ENCODE data around the gene SAMD8. TPM values are rescaled to one million over a fixed set of nuclear protein-coding genes. Genes with fewer than 3 reads are reported as not detected.
"Not testable (repeated sequence)": the region's sequence is repeated elsewhere in the genome, so short reads cannot be mapped to it uniquely, and the experiment has no call there.

SAMD8 gene
- total RNA-seq, 1 experiment from 2014 or later = 20.2 TPM

DNA sequence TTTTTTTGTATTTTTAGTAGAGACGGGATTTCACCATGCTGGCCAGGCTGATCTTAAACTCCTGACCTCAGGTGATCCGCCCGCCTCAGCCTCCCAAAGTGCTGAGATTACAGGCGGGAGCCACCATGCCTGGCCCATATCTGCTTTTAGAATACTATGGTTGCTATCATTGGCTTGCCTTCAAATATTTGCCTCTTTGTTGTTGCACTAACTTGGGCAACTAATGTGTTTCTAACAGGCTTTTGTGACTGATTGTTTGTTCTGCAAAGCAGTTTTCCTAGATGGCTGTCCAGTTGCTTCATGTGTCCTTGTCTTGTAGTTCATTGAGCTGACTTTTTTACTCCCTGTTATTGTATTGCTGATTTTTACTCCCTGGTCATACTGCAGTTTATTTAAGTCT is 108.8 kb downstream of the SAMD8 start:
- no peak overlapping the region for H3K27ac ChIP-seq
- H3K9me3 ChIP-seq (replicated peaks) = no peaks in the 10 kb centered on the region
- no peak overlapping the region for H3K4me3 ChIP-seq
- DNase-seq = no peak
- peaks cover 14% of the 10 kb centered on the region; the same call in 1 of the 2 replicates for H3K4me1 ChIP-seq
- H3K27me3 ChIP-seq = no peaks in the 10 kb centered on the region
- H3K36me3 ChIP-seq = peaks cover 99% of the 10 kb centered on the region

DNA sequence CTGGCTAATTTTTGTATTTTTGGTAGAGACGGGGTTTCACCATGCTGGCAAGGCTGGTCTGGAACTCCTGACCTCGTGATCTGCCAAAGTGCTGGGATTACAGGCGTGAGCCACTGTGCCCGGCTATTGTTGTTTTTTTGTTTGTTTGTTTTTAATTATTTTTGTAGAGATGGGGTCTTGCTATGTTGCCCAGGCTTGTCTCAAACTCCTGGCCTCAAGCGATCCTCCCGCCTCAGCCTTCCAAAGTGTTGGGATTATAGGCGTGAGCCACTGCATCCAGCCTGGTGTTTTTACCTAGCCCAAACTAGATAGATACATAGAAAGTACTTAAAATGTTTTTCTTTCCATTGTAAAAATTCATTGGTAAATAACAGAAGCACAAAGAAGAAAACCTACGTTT is 110.0 kb downstream of the SAMD8 start:
- DNase-seq; H3K27me3 ChIP-seq; H3K4me3 ChIP-seq; H3K9me3 ChIP-seq (replicated peaks); H3K27ac ChIP-seq: not testable (repeated sequence)
- Histone ChIP-seq H3K4me1 (peaks cover 19% of the 10 kb centered on the region; the same call in 1 of the 2 replicates), H3K36me3 (peaks cover 93% of the 10 kb centered on the region)

DNA sequence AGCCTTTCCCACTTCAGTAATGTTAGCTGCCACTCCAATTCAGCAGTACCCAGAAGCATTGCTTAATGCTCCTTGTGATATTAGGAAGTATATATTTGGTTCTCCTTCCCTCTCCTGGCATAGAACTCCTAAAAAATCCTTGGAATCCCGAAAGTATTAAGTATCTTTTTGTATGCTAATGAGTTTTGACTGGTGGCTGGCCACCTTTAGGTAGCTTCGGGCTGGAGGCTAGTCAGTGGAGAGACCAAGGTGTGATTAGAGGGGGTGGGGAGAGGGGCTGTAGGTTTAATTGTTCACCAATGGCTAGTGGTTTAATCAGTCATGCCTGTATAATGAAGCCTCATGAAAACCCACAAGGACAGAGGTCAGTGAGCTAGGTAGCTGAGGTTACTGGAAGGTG is 112.1 kb downstream of the SAMD8 start:
- no peaks in the 10 kb centered on the region for H3K27me3 ChIP-seq
- peaks cover 19% of the 10 kb centered on the region; the same call in 1 of the 2 replicates for H3K4me1 ChIP-seq
- DNase-seq = no peak
- H3K4me3 ChIP-seq = no peak overlapping the region
- no peak overlapping the region for H3K27ac ChIP-seq
- H3K9me3 ChIP-seq (replicated peaks) = no peaks in the 10 kb centered on the region
- peaks cover 85% of the 10 kb centered on the region for H3K36me3 ChIP-seq

DNA sequence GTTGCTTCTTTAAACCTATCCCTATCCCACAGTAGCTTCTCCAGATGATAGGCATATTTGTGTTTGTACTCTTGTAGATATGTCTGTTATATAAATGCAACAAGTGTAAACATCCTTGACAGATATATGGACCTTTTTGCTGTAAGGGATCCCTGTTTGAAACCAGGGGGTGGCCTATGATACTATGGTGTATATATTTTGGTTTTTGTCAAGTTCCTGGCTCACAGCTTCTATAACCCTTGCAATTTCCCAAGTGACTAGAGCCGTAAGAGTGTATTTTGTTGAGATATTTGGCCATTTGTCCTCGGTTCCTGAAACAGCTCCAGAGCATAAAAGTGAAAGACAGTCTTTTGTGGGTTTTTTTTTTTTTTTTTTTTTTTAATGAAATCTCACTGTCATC is 114.6 kb downstream of the SAMD8 start:
- Histone ChIP-seq H3K27me3 (no peaks in the 10 kb centered on the region), H3K27ac (no peak overlapping the region), H3K36me3 (peaks cover 80% of the 10 kb centered on the region), H3K9me3 (replicated peaks) (no peaks in the 10 kb centered on the region), H3K4me1 (peaks cover 19% of the 10 kb centered on the region; the same call in 1 of the 2 replicates), H3K4me3 (no peak overlapping the region)
- no peak for DNase-seq

DNA sequence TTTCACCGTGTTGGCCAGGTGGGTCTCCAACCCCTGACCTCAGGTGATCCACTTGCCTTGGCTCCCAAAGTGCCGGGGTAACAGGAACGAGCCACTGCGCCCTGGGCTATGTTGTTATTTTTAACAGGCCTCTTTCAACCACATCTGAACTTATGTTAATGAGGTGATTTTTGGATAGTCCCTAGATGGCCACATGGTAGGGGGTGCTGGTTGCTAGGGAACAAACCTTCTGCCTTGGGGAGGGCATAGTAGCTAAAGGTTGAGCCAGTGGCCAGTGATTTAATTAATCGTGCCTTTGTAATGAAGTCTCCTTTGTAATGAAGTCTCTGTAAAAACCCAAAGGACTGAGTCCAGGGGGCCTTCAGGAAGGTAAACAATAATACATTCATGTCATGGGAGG is 115.2 kb downstream of the SAMD8 start:
- Histone ChIP-seq H3K4me3 (no peak overlapping the region), H3K4me1 (peaks cover 19% of the 10 kb centered on the region; the same call in 1 of the 2 replicates), H3K36me3 (peaks cover 80% of the 10 kb centered on the region), H3K9me3 (replicated peaks) (no peaks in the 10 kb centered on the region), H3K27ac (no peak overlapping the region), H3K27me3 (no peaks in the 10 kb centered on the region)
- DNase-seq = no peak

DNA sequence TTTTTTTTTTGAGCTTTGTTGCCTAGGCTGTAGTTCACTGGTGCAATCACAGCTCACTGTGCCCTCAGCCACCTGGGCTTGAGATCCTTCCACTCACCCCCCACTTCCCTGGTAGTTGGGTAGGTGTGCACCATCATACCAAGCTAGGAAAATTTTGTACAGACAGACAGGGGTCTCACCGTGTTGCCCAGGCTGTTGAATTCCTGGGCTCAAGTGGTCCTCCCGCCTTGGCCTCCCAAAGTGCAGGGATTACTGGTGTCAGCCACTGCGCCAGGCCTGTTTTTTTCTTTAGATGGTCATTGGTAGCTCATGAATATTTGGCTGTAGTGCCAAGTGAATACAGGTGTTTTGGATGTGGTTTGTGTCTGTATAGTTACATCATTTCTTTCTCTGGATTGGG is 116.8 kb downstream of the SAMD8 start:
- no peak for DNase-seq
- H3K27ac ChIP-seq = no peak overlapping the region
- H3K27me3 ChIP-seq = no peaks in the 10 kb centered on the region
- H3K36me3 ChIP-seq = peaks cover 77% of the 10 kb centered on the region
- peaks cover 19% of the 10 kb centered on the region; the same call in 1 of the 2 replicates for H3K4me1 ChIP-seq
- H3K4me3 ChIP-seq = no peak overlapping the region
- no peaks in the 10 kb centered on the region for H3K9me3 ChIP-seq (replicated peaks)

DNA sequence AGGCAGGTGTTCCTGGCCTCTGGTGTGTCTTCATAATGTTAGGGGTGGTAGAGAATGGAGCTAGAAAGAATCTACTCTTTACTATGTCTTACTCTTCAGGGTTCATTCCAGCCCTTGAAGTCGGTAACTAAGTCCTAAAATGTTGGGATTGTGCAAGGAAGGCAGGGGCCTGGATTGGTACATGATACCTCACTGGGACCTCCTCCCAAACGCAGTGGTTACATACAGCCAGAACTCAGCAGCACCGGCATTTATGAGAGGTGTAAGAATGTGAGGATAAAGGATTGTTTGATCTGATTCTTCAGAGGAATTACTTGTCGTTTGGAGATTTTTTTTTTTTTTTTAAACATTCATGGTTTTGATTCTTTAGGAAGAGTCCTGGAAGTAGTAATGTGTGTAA is 117.4 kb downstream of the SAMD8 start:
- H3K36me3 ChIP-seq = peaks cover 72% of the 10 kb centered on the region
- no peak overlapping the region for H3K27ac ChIP-seq
- H3K4me1 ChIP-seq = peaks cover 16% of the 10 kb centered on the region; the same call in 1 of the 2 replicates
- DNase-seq = no peak
- H3K4me3 ChIP-seq = no peak overlapping the region
- H3K9me3 ChIP-seq (replicated peaks) = no peaks in the 10 kb centered on the region
- H3K27me3 ChIP-seq = no peaks in the 10 kb centered on the region

DNA sequence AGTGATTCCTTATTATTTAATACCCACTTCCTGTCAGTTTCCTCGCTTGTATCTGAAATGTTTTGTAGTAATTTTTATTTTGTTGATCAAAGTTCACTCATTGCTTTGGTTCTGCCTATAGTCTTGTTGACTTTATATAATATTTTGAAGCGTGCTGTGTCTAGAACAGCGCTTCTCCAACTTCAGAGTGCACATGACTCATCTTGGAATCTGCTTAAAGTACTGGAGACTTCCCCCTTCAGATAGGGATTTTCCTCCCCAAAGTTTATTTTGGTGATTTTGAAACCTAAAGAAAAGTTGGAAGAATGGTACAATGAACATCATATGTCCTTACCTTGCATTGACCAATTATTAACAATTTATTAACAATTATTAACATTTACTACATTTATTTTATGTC is 118.5 kb downstream of the SAMD8 start:
- Histone ChIP-seq H3K4me3 (no peak overlapping the region), H3K27ac (no peak overlapping the region), H3K9me3 (replicated peaks) (no peaks in the 10 kb centered on the region), H3K27me3 (no peaks in the 10 kb centered on the region), H3K36me3 (peaks cover 60% of the 10 kb centered on the region), H3K4me1 (peaks cover 6% of the 10 kb centered on the region; the same call in 1 of the 2 replicates)
- no peak for DNase-seq

DNA sequence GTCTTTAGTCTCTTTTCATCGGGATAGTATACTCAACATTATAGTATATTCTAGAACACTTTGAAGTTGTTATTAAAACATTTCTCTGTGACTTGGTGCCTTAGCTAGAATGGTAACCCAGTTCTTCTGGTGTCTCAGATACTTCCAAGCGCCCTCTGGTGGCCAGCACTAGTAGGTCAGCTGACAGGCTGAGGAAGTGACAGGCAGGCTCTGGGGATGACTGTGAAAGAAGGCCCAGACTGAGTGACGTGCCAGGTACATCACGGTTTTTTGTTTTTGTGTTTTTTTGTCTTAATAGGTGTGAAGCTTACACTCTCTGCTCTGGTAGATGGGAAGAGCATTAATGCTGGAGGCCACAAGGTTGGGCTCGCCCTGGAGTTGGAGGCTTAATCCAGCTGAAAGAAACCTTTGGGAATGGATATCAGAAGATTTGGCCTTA is 119.2 kb downstream of the SAMD8 start:
- H3K27ac ChIP-seq = no peak overlapping the region
- no peaks in the 10 kb centered on the region for H3K27me3 ChIP-seq
- peak; percentile 82 to 89 for DNase-seq
- peaks cover 4% of the 10 kb centered on the region; the same call in 1 of the 2 replicates for H3K4me1 ChIP-seq
- H3K36me3 ChIP-seq = peaks cover 59% of the 10 kb centered on the region
- no peak overlapping the region for H3K4me3 ChIP-seq
- no peaks in the 10 kb centered on the region for H3K9me3 ChIP-seq (replicated peaks)

Other genes with a start within 250 kb of the SAMD8 start
- 275 and 285 TPM in 2 replicates for gene VDAC2, start 99.1 kb downstream of the SAMD8 start, total RNA-seq (2014; rRNA removed; shearing (Covaris generic))
- gene COMTD1, start 124.3 kb downstream of the SAMD8 start, total RNA-seq (2014; rRNA removed; shearing (Covaris generic)) = 5.6 and 6.1 TPM in 2 replicates

Measured in SJCRH30 (cell line).